Stimulated activated CD8-positive, alpha-beta memory T cell treated with anti-CD3 and anti-CD28 coated beads, Interleukin-7, amount 100 ng/mL, for 48 hours (primary cell): ENCODE data around the gene OTUD7B.
"Not testable (repeated sequence)": the region's sequence is repeated elsewhere in the genome, so short reads cannot be mapped to it uniquely, and the experiment has no call there.

Experiments
- DNase-seq, 2 donors: peaks; one replicate each; pipeline ENCODE4 v3.0.0-alpha.2; 2020; ENCODE audit warnings: low read depth in 1 of 2; ENCODE audit errors: extremely low read depth in 1 of 2

OTUD7B gene

DNA sequence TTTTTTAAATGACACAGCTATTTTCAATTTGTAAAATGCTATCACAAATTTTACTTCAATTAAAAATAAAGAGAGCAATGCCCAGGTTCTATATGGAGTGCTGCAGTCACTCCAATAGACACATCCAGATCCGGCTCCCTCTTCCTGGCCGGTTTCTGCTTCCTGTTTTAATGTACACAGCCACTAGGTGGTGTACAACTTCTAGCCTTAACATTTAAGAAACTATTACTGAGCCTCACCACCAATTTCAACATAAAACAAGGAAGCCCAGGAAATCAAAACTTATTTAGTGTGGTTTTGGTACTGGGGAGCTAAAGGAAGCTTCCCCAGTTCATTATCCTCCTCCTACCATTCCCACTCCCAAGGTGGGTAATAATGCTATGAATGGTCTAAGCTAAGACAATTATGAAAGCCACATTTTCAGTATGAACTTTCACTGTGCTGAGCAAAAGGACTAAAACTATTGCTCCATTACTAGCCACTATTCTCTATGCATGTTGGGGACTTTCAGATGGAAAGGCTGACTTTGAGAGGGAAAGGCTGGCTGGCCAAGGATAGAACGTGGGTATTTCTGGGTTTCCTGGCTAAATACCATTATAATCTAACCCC is 48.4 kb downstream of the OTUD7B start:
- no peak for DNase-seq

DNA sequence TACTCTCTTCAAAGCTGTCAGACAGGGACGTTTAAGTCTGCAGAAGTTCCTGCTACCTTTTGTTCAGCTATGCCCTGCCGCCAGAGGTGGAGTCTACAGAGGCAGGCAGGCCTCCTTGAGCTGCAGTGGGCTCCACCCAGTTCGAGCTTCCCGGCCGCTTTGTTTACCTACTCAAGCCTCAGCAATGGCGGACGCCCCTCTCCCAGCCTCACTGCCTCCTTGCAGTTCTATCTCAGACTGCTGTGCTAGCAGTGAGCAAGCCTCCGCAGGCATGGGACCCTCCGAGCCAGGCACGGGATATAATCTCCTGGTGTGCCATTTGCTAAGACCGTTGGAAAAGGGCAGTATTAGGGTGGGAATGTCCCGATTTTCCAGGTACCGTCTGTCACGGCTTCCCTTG is 53.0 kb downstream of the OTUD7B start:
- DNase-seq = not testable (repeated sequence)

GRCh38 chr1:149949911-149950310 is 60.6 kb downstream of the OTUD7B start:
- DNase-seq = no peak

- no peak for DNase-seq
Observed at GRCh38 chr1:149945206-149945605, 65.3 kb downstream of the OTUD7B start.

DNA sequence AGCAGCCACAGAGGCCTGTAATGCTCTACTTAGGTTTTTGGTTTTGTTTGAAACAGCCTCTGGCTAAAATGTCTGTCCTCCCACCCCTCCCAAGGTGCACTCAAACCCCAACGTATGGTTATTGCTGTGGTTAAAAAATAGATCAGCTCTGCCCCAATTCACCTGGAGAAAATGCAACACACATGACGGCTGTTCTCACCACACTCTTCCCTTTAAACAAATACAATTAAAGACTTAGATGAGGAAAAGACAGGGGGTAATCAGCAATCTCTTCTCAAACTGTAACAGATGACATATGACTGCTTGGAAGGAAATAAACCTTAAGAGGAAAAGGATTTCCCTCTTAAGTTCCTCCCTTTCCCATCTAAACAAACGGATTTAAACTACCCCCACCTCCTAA is 67.6 kb downstream of the OTUD7B start:
- no peak for DNase-seq

DNA sequence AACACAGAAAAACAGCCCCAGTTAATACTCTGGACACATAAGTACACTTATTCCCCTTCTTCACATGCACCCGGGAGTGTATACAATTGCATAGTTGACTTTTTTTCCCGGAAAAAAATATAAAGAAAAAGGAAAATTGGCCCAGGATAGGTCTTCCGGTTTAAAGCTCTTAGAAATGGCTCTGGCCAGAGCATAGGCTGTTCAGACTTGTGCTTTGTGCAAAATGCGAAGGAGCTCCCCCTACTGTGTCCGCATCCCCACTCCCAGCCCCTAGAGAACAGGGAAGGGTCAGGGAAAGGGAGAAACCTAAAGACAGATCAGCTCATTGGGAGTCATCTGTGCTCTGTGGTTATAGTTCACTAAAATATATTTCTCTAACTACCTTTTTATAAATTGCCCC is 68.3 kb downstream of the OTUD7B start:
- DNase-seq = no peak

DNA sequence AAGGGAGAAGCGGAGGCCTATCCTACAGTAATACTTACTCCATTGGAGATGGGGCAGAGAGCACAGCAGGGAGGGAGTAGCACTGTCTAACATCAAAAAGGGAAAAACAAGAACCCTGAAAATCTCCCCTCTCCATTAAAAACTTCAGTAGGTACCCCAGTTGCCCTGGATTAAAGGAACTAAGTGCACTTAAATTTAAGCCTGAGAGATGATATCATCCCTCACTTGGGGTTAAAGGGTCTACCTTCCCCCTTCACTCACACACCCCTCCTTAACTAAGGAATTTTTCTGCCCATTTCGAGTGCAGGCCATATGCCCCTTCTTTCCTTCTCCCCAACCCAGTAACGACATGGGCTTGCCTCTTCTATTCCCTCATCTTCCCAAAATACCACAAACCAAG is 70.1 kb downstream of the OTUD7B start:
- DNase-seq = no peak

GRCh38 chr1:149938668-149939003 is 71.9 kb downstream of the OTUD7B start:
- DNase-seq = not testable (repeated sequence)

DNA sequence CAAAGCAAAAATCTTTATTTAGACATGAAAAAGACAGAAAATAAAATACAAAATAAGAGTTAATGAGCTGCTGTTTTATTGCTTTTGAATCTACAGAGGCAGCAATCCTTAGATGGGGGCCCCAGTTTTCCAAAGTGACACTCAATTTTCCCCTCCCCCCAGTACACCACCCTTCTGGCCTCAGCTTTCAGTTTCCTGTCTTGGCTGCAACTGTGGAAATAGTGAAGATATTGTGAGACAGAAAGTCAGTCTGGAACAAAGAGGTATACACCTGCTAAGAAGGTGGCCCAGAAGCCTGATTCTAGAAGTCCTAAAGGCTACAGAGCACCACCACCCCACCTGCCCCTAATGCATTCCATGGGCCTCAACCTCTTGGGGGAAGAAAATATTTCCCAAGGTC is 72.8 kb downstream of the OTUD7B start:
- no peak for DNase-seq

GRCh38 chr1:149936992-149937705 is 73.4 kb downstream of the OTUD7B start:
- DNase-seq = no peak

- no peak for DNase-seq
Observed at GRCh38 chr1:149936170-149936991, 74.1 kb downstream of the OTUD7B start, which contains the start of gene MTMR11. Gene MTMR11, minus strand, starts transcription at chr1:149936879. Its CDS starts 232 bp downstream, at chr1:149936647.

GRCh38 chr1:149934356-149934755 is 76.2 kb downstream of the OTUD7B start:
- no peak for DNase-seq

DNA sequence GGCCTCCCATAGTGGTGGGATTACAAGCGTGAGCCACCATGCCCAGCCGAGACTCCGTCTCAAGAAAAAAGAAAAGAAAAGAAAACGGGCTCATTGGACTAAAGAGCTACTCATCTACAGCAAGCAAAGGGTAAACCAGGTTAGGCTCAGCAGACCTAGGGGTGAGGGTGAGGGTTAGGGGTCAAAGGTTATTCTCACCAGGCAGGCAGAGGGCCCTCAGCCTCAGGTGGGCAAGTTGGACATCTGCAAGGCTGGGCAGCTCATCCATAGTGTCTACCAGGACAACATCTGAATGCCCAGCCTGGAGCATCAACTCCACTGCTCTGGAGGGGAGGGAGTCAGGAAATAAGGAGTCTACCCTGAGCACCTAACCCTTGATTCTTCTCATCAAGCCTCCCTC is 77.3 kb downstream of the OTUD7B start:
- no peak for DNase-seq

DNA sequence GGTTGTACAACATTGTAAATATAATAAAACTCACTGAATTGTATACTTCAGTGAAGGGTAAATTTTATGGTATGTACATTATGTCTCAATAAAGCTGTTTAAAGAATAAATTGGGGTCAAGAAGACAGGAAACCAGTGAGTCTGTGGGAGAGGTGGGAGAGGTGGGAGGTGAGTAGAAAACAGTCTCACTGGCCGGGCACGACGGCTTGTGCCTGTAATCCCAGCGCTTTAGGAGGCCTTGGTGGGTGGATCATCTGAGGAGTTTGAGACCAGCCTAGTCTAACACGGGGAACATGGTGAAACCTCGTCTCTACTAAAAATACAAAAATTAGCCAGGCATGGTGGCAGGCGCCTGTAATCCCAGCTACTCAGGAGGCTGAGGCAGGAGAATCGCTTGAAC is 78.1 kb downstream of the OTUD7B start:
- DNase-seq = no peak

- DNase-seq = no peak
Observed at GRCh38 chr1:149931212-149931790, 79.2 kb downstream of the OTUD7B start.

- no peak for DNase-seq
Observed at GRCh38 chr1:149929856-149930255, 80.7 kb downstream of the OTUD7B start.

- no peak for DNase-seq
Observed at GRCh38 chr1:149928401-149928724, 82.2 kb downstream of the OTUD7B start.

- DNase-seq = peak; percentile 91 to 95
Observed at GRCh38 chr1:149927563-149928400, 82.7 kb downstream of the OTUD7B start, which contains the start of gene SF3B4. Gene SF3B4, minus strand, starts transcription at chr1:149927803. Its CDS starts 44 bp downstream, at chr1:149927759.

- no peak for DNase-seq
Observed at GRCh38 chr1:149927056-149927562, 83.4 kb downstream of the OTUD7B start.

DNA sequence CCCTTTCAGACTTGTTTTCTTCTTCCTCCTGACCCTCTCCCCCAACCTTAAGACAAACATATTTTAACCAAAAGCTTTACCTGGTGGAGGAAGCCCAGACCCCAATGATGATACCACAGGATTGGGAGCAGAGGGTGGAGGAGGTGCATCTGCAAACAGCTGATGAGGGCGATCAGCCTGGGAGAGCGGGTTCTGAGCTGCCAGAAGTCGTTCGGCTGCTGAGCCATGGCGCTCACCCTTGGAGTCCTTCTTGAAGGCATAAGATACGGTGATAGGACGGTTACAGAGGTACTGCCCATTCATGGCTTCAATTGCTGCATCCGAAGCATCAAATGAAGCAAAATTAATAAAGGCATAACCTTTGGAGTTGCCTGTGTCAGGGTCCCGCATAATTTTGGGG is 84.2 kb downstream of the OTUD7B start:
- no peak for DNase-seq
